ENCODE measurements around the gene NUMB. TPM values are rescaled to one million over a fixed set of nuclear protein-coding genes. Genes with fewer than 3 reads are reported as not detected.

The NUMB gene
- total RNA-seq, 1 experiment from 2014 or later, result 22.2 TPM

DNA sequence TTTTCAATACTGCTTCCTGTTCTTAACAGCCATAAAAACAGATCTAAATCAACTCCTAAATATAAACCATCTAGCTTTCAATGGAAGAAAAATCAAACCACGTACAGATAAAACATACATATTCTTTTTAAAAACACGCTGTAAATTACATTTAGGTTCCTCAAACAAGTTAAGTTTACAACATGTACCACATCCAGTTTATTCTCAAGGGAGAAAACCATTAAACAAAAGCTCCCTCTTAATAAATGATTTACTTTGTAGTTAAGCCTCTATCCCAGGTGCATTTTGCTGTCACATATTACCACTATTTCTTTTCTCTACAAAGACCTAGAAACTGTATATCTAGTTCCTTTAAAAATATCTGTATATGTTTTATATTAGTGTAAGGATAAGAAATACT lies 3.1 kb downstream of the NUMB start:
- TF ChIP-seq, protein P1, sequence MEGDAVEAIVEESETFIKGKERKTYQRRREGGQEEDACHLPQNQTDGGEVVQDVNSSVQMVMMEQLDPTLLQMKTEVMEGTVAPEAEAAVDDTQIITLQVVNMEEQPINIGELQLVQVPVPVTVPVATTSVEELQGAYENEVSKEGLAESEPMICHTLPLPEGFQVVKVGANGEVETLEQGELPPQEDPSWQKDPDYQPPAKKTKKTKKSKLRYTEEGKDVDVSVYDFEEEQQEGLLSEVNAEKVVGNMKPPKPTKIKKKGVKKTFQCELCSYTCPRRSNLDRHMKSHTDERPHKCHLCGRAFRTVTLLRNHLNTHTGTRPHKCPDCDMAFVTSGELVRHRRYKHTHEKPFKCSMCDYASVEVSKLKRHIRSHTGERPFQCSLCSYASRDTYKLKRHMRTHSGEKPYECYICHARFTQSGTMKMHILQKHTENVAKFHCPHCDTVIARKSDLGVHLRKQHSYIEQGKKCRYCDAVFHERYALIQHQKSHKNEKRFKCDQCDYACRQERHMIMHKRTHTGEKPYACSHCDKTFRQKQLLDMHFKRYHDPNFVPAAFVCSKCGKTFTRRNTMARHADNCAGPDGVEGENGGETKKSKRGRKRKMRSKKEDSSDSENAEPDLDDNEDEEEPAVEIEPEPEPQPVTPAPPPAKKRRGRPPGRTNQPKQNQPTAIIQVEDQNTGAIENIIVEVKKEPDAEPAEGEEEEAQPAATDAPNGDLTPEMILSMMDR (conservative IDR thresholded peaks at IDR 0.05; ENCODE audit: low read depth, low read length), result no peak
- TF ChIP-seq EZH2 (IDR thresholded peaks at IDR 0.05; ENCODE audit: low read length, unreplicated experiment) (no peak), EZH2phosphoT487 (IDR thresholded peaks at IDR 0.05; ENCODE audit: borderline replicate concordance, low read length) (no peak)
- Histone ChIP-seq H4K20me1 (ENCODE audit: low read length) (peaks cover 21% of the 10 kb centered on the region), H3K4me1 (ENCODE audit: insufficient read depth, low read length) (peaks cover 34% of the 10 kb centered on the region), H3K9me2 (replicated peaks; ENCODE audit: low read length) (no peaks in the 10 kb centered on the region), H3K79me2 (ENCODE audit: low read length) (peaks cover 80% of the 10 kb centered on the region), H3F3A (ENCODE audit: low read length, unreplicated experiment) (no peaks in the 10 kb centered on the region), H3K9ac (ENCODE audit: low read length) (peak overlapping the region; percentile 6; the same call in 1 of the 2 replicates), H3K27ac (ENCODE audit: low read length) (no peak overlapping the region), H3K4me2 (ENCODE audit: low read length) (peak overlapping the region; percentile 92), H3K4me3 (ENCODE audit: low read length) (peak overlapping the region; percentile 27; the same call in 1 of the 2 replicates), H2AFZ (ENCODE audit: low read length) (peak overlapping the region; percentile 42; the same call in 1 of the 2 replicates), H3K36me3 (ENCODE audit: low read depth, low read length) (no peaks in the 10 kb centered on the region), H3K9me3 (ENCODE audit: low read length) (no peaks in the 10 kb centered on the region), H3K27me3 (ENCODE audit: low read length) (no peaks in the 10 kb centered on the region)
- ChIA-PET CTCF (no interaction called here), POLR2A (ENCODE audit: unreplicated experiment) (interaction anchor here (0.5 kb wide), 1 partner anchor 8 kb away, joined by 3 read pairs; no protein-coding TSS in a partner anchor)
- ATAC-seq (no peak), DNase-seq (no peak)
- intact Hi-C loops (cut with micrococcal nuclease), result loop anchor here (5.0 kb wide), 2 partner anchors 143 to 788 kb away; no protein-coding TSS in a partner anchor
- no TSS peak for BruUV-seq (replicated peaks)

DNA sequence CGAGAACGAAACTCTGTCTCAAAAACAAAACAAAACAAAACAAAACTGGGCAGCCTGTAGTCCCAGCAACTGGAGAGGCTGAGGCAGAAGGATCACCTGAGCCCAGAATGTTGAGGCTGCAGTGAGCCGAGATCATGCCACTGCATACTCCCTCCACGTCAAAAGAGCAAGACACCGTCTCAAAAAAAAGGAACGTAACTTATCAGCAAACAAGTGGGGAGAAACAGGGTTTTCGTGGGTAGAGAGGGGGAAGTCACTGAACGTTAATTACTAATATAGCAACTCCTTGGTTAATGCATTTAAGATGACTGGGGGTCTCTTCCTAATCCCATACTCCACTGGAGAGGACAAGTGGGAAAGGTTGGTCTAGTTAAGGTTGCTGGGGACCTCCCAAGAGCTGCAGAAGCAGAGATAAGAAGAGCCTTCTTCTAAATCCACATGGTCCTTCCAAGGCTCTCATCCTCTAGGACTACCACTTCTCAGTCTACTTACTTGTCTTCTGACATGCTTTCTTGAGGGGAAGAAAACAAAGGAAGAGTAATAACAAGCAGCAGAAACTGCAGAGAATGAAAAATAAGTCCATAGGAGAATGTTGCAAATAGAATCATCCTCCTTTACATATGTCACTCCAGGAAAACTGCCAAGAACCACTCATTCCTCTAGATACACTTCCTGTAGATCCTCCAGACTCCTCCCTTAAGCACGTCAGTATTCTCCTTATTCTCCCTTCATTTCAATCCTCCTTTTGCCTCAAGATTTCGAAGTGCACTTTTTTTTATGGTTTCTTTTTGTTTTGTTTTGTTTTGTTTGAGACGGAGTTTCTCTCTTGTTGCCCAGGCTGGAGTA lies 5.8 kb downstream of the NUMB start:
- H4K20me1 ChIP-seq (ENCODE audit: low read length), result peaks cover 21% of the 10 kb centered on the region
- ChIA-PET POLR2A (ENCODE audit: unreplicated experiment) (no interaction called here), CTCF (no interaction called here)
- no peaks in the 10 kb centered on the region for H3K27me3 ChIP-seq (ENCODE audit: low read length)
- H3F3A ChIP-seq (ENCODE audit: low read length, unreplicated experiment), result no peaks in the 10 kb centered on the region
- no peak overlapping the region; the same call in 1 of the 2 replicates for H3K4me3 ChIP-seq (ENCODE audit: low read length)
- no peaks in the 10 kb centered on the region for H3K9me2 ChIP-seq (replicated peaks; ENCODE audit: low read length)
- peak; percentile 80 for ATAC-seq
- H3K27ac ChIP-seq (ENCODE audit: low read length), result no peak overlapping the region
- H3K79me2 ChIP-seq (ENCODE audit: low read length), result peaks cover 100% of the 10 kb centered on the region
- peak overlapping the region; percentile 34 for H3K4me2 ChIP-seq (ENCODE audit: low read length)
- no peaks in the 10 kb centered on the region for H3K36me3 ChIP-seq (ENCODE audit: low read depth, low read length)
- no TSS peak for BruUV-seq (replicated peaks)
- H3K9me3 ChIP-seq (ENCODE audit: low read length), result no peaks in the 10 kb centered on the region
- no peak overlapping the region for H3K9ac ChIP-seq (ENCODE audit: low read length)
- peaks cover 29% of the 10 kb centered on the region for H3K4me1 ChIP-seq (ENCODE audit: insufficient read depth, low read length)
- TF ChIP-seq, protein P1 (conservative IDR thresholded peaks at IDR 0.05; ENCODE audit: low read depth, low read length), result no peak
- TF ChIP-seq EZH2 (IDR thresholded peaks at IDR 0.05; ENCODE audit: low read length, unreplicated experiment) (no peak), EZH2phosphoT487 (IDR thresholded peaks at IDR 0.05; ENCODE audit: borderline replicate concordance, low read length) (no peak)
- peak; percentile 95 for DNase-seq
- H2AFZ ChIP-seq (ENCODE audit: low read length), result no peak overlapping the region
- intact Hi-C loops (cut with micrococcal nuclease), result no loop called here

DNA sequence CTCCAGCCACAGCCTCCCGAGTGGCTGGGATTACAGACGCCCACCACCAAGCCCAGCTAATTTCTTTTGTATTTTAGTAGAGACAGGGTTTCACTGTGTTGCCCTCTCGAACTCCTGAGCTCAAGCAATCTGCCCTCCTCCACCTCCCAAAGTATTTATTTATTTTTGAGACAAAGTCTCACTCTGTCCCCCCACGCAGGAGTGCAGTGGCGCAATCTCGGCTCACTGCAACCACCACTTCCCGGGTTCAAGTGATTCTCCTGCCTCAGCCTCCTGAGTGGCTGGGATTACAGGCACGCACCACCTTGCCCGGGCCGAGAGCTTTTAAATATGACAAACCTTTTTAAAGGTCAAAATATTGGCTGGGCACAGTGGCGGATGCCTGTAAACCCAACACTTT lies 14.6 kb downstream of the NUMB start:
- TF ChIP-seq EZH2phosphoT487 (IDR thresholded peaks at IDR 0.05; ENCODE audit: borderline replicate concordance, low read length), result no peak
- TF ChIP-seq EZH2 (IDR thresholded peaks at IDR 0.05; ENCODE audit: low read length, unreplicated experiment), result no peak
- TF ChIP-seq, protein P1 (conservative IDR thresholded peaks at IDR 0.05; ENCODE audit: low read depth, low read length), result no peak
- Histone ChIP-seq H3K27me3 (ENCODE audit: low read length) (no peaks in the 10 kb centered on the region), H3K4me1 (ENCODE audit: insufficient read depth, low read length) (no peaks in the 10 kb centered on the region), H3K79me2 (ENCODE audit: low read length) (peaks cover 83% of the 10 kb centered on the region), H3K36me3 (ENCODE audit: low read depth, low read length) (no peaks in the 10 kb centered on the region), H3K9me2 (replicated peaks; ENCODE audit: low read length) (no peaks in the 10 kb centered on the region), H3K9ac (ENCODE audit: low read length) (no peak overlapping the region), H2AFZ (ENCODE audit: low read length) (no peak overlapping the region), H4K20me1 (ENCODE audit: low read length) (0 out of 2 replicates have a peak, but pooled peaks cover 4% of the 10 kb centered on the region), H3K4me3 (ENCODE audit: low read length) (no peak overlapping the region), H3K9me3 (ENCODE audit: low read length) (no peaks in the 10 kb centered on the region), H3K27ac (ENCODE audit: low read length) (no peak overlapping the region), H3K4me2 (ENCODE audit: low read length) (no peak overlapping the region), H3F3A (ENCODE audit: low read length, unreplicated experiment) (no peaks in the 10 kb centered on the region)
- ATAC-seq, result no peak
- intact Hi-C loops (cut with micrococcal nuclease), result no loop called here
- DNase-seq, result no peak
- POLR2A ChIA-PET (ENCODE audit: unreplicated experiment), result no interaction called here
- CTCF ChIA-PET, result no interaction called here
- BruUV-seq (replicated peaks), result no TSS peak
